GM12892 (cell line): ENCODE results near the gene EGF.

Source experiments
- POLR2A ChIP-seq: IDR thresholded peaks from 2 replicates; pipeline ENCODE4 v1.6.1; 2011; ENCODE audit warnings: low read depth, low read length, control low read depth
- POLR2AphosphoS5 ChIP-seq: IDR thresholded peaks from 2 replicates; pipeline ENCODE4 v1.6.1; 2011; ENCODE audit warnings: low read depth, low read length, control low read depth
- TAF1 ChIP-seq: IDR thresholded peaks from 2 replicates; pipeline ENCODE4 v1.6.1; 2011; ENCODE audit warnings: low read depth, mild to moderate bottlenecking, control low read depth, low read length, borderline replicate concordance

- TF ChIP-seq POLR2A: no peak
- no peak for TF ChIP-seq POLR2AphosphoS5
- TF ChIP-seq TAF1: no peak
Observed at GRCh38 chr4:109973529-109973905, 60.8 kb downstream of the EGF start.
